Left lung (tissue), 10 donors: ENCODE data around the gene CIRBP. TPM values are rescaled to one million over a fixed set of nuclear protein-coding genes. Genes with fewer than 3 reads are reported as not detected.

Source experiments
- ATAC-seq: fragments of 200-7000 bp; cut with Tn5 transposase; one replicate; pipeline ENCODE4 v1.9.1; 2020; ENCODE audit warnings: moderate library complexity
- DNase-seq, 4 donors: peaks; one replicate each; pipeline ENCODE4 v3.0.0-alpha.2; 2013 to 2020
- H3K27ac ChIP-seq, 2 donors: fragments of 200-600 bp; sonication (generic) in 1 of 2; one replicate each; pipeline versions ENCODE4 v1.5.0 to v1.8.0; 2020 to 2021
- H3K27me3 ChIP-seq, 2 donors: fragments of 200-600 bp; sonication (generic) in 1 of 2; one replicate each; pipeline versions ENCODE4 v1.5.0 to v1.8.0; 2020 to 2021
- H3K36me3 ChIP-seq, 2 donors: fragments of 200-600 bp; sonication (generic) in 1 of 2; one replicate each; pipeline versions ENCODE4 v1.5.0 to v1.8.0; 2020 to 2021
- H3K4me1 ChIP-seq, 2 donors: fragments of 200-600 bp; one replicate each; pipeline ENCODE4 v1.8.0; 2021
- H3K4me3 ChIP-seq, 2 donors: fragments of 200-600 bp; sonication (generic) in 1 of 2; one replicate each; pipeline versions ENCODE4 v1.5.0 to v1.8.0; 2020 to 2021; ENCODE audit warnings: mild to moderate bottlenecking in 1 of 2
- H3K9me3 ChIP-seq, 2 donors: fragments of 200-600 bp; sonication (generic) in 1 of 2; one replicate each; pipeline versions ENCODE4 v1.5.0 to v1.8.0; 2020 to 2021
- CTCF ChIP-seq, 2 donors: fragments of 200-600 bp; sonication (generic) in 1 of 2; IDR thresholded peaks; one replicate each; pipeline versions ENCODE4 v1.5.0 to v1.8.0; 2021; ENCODE audit warnings: antibody characterized with exemption in 2 of 2
- intact Hi-C, 2 donors: fragments of 100-400 bp; cut with DNase I; formaldehyde crosslinking; loops; one replicate each; pipeline versions ENCODE4 v1.11.2 to v1.14.2; 2022
- polyA plus RNA-seq, 6 donors: library from polyadenylated mRNA; unstranded; fragments of 120-200 nt; gene quantifications; one replicate each; pipeline ENCODE4 v1.2.1, GENCODE V29; 2013; ENCODE audit not compliant: insufficient read length in 6 of 6
- total RNA-seq, 2 donors: library from RNA; stranded (reverse); fragmentation: NEBNext Ultra II Directional; extraction: Animal tissue kit (Norgen Biotek cat#: 25700); gene quantifications; one replicate each; pipeline ENCODE4 v1.2.1, GENCODE V29; 2021
- donor health status: DM: no; HTN: yes; CAD: no.
- donor health status: DM: no; HTN: no; CAD: no.

The CIRBP gene
- total and polyA plus RNA-seq, 8 donors: 220 to 1,079 (median 949) TPM

DNA sequence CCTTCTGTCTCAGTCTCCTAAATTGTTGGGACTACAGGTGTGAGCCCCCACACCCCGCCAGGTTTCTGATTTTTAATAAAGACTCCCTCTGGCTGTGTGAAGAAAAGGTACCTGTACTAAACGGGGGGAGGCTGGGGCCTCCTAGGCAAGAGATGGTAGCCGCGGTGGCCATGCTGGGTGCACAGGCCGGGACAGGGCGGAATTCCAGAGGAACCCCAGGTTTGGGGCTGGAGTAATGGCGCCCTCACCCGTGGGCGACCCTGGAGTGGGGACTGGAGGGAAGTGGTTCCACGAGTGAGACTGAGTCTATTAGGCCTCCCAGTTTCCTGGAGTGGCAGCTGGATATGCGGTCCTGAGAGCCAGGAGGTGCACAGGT is 29.7 kb upstream of the CIRBP start:
- Histone ChIP-seq H3K36me3 (no peaks in the 10 kb centered on the region), H3K4me1 (peaks cover 30 to 67% of the 10 kb centered on the region in 2 donors), H3K9me3 (no peaks in the 10 kb centered on the region), H3K4me3 (no peak overlapping the region), H3K27ac (peak overlapping the region in 1 of 2 donors; percentile 61), H3K27me3 (peaks cover 0 to 55% of the 10 kb centered on the region in 2 donors)
- no peak for TF ChIP-seq CTCF (IDR thresholded peaks at IDR 0.05)
- ATAC-seq (no peak), DNase-seq (peak in 1 of 4 donors; percentile 43)
- intact Hi-C loops: no loop called here

GRCh38 chr19:1239796-1240737 is 29.1 kb upstream of the CIRBP start:
- DNase-seq: peak; percentile 85 to 96 (median 90)
- Histone ChIP-seq H3K27me3 (peaks cover 0 to 53% of the 10 kb centered on the region in 2 donors), H3K27ac (peak overlapping the region; percentile 61 to 81), H3K9me3 (no peaks in the 10 kb centered on the region), H3K36me3 (no peaks in the 10 kb centered on the region), H3K4me3 (peak overlapping the region; percentile 13 to 88), H3K4me1 (peaks cover 37 to 74% of the 10 kb centered on the region in 2 donors)
- peak; percentile 55 for ATAC-seq
- TF ChIP-seq CTCF (IDR thresholded peaks at IDR 0.05): peak; percentile 86 to 89
- intact Hi-C loops: no loop called here

DNA sequence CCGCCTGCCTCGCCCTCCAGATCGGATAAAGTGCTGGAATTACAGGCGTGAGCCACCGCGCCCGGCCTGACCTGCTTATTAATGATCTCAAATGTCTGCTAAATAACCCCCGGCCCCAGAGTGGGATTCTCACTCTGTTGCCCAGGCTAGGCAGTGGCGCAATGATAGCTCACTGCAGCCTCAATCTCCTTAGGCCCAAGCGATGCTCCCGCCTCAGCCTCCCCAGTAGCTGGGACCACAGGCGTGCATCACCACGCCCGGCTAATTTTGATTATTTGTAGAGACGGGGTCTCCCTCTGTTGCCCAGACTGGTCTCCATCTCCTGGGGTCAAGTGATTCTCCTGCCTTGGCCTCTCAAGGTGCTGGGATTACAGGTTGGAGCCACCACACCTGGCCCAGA is 28.2 kb upstream of the CIRBP start:
- H3K27me3 ChIP-seq: peaks cover 0 to 45% of the 10 kb centered on the region in 2 donors
- peaks cover 42 to 83% of the 10 kb centered on the region in 2 donors for H3K4me1 ChIP-seq
- no peaks in the 10 kb centered on the region for H3K9me3 ChIP-seq
- no peaks in the 10 kb centered on the region for H3K36me3 ChIP-seq
- no peak for DNase-seq
- no peak for ATAC-seq
- peak overlapping the region in 1 of 2 donors; percentile 88 for H3K4me3 ChIP-seq
- intact Hi-C loops: no loop called here
- peak overlapping the region in 1 of 2 donors; percentile 83 for H3K27ac ChIP-seq
- no peak for TF ChIP-seq CTCF (IDR thresholded peaks at IDR 0.05)

- Histone ChIP-seq H3K9me3 (no peaks in the 10 kb centered on the region), H3K27me3 (peaks cover 0 to 38% of the 10 kb centered on the region in 2 donors), H3K4me3 (peak within 1 kb of the TSS; percentile 73 to 88), H3K36me3 (no peaks in the 10 kb centered on the region), H3K4me1 (peaks cover 42 to 89% of the 10 kb centered on the region in 2 donors), H3K27ac (peak within 1 kb of the TSS; percentile 80 to 83)
- intact Hi-C loops: no loop called here
- DNase-seq (peak; percentile 89 to 98 (median 96)), ATAC-seq (peak; percentile 69)
- no peak for TF ChIP-seq CTCF (IDR thresholded peaks at IDR 0.05)
Observed at GRCh38 chr19:1241417-1242095, 27.6 kb upstream of the CIRBP start, which contains the start of gene ATP5F1D. Gene ATP5F1D, plus strand, starts transcription at chr19:1241751. Its CDS starts 100 bp downstream, at chr19:1241851.
